A549 (cell line): ENCODE data around the gene IL4R. TPM values are rescaled to one million over a fixed set of nuclear protein-coding genes. Genes with fewer than 3 reads are reported as not detected.

Source experiments
- ATAC-seq, 2 experiments: fragments of 200-7000 bp in 1 of 2; fragments of >200 bp in 1 of 2; cut with Nextera tagmentation in 1 of 2; cut with Tn5 transposase in 1 of 2; 3 replicates each; pipeline versions ENCODE4 v1.8.0 to v1.9.1; 2018 to 2020; ENCODE audit warnings: mild to moderate bottlenecking in 1 of 2, moderate library complexity in 1 of 2
- CTCF ChIA-PET: fragments of 300-600 bp; sonication (Branson Sonifier 250); formaldehyde crosslinking; extraction: SDS; loops from one replicate; lab custom pipeline; 2021; ENCODE audit warnings: antibody characterized with exemption, inconsistent platforms; lab: Yijun Ruan, JAX
- POLR2A ChIA-PET: fragments of 350-600 bp; formaldehyde crosslinking; extraction: SDS; loops from one replicate; lab custom pipeline; 2021; ENCODE audit warnings: antibody characterized with exemption, inconsistent platforms; lab: Yijun Ruan, JAX
- DNase-seq, 2 experiments: peaks; one replicate each; pipeline versions ENCODE4 v3.0.0 to v3.0.0-alpha.2; 2011 to 2016; ENCODE audit warnings: low read depth in 1 of 2, low spot score in 1 of 2
- FAIRE-seq: peaks from 2 replicates; lab custom pipeline; 2011; peaks lifted over from hg19 to GRCh38; lab: Jason Lieb, UNC
- H3K27ac ChIP-seq, 2 experiments: fragments of >200 bp; sonication (Bioruptor Twin); formaldehyde crosslinking; 3 replicates each; pipeline ENCODE4 v1.5.1; 2016 to 2017
- H3K4me1 ChIP-seq: fragments of >200 bp; sonication (Bioruptor Twin); formaldehyde crosslinking; 3 replicates; pipeline ENCODE4 v1.6.1; 2016
- H3K4me2 ChIP-seq: fragments of >200 bp; sonication (Bioruptor Twin); formaldehyde crosslinking; 3 replicates; pipeline ENCODE4 v1.6.1; 2016
- H3K4me3 ChIP-seq: fragments of >200 bp; sonication (Bioruptor Twin); formaldehyde crosslinking; 3 replicates; pipeline ENCODE4 v1.5.1; 2016
- H3K9me3 ChIP-seq: fragments of >200 bp; sonication (Bioruptor Twin); formaldehyde crosslinking; 3 replicates; pipeline ENCODE4 v1.6.1; 2016
- ATOH8 ChIP-seq: fragments of 250-450 bp; sonication (Bioruptor Pico); IDR thresholded peaks from 2 replicates; pipeline ENCODE4 v1.5.0; 2020; ENCODE audit warnings: low read depth, mild to moderate bottlenecking, moderate library complexity
- CBX8 ChIP-seq: fragments of 200-600 bp; sonication (generic); IDR thresholded peaks from 2 replicates; pipeline ENCODE4 v1.6.1; 2016
- CHD4 ChIP-seq: fragments of 200-600 bp; sonication (generic); IDR thresholded peaks from 2 replicates; pipeline ENCODE4 v1.6.1; 2016; ENCODE audit warnings: antibody characterized with exemption, mild to moderate bottlenecking, borderline replicate concordance
- EHF ChIP-seq: fragments of 250-450 bp; sonication (Bioruptor Pico); IDR thresholded peaks from 2 replicates; pipeline ENCODE4 v1.5.0; 2020; ENCODE audit warnings: mild to moderate bottlenecking
- EP300 ChIP-seq, 2 experiments: fragments of >200 bp; sonication (Bioruptor Twin); formaldehyde crosslinking; IDR thresholded peaks; 2 replicates in 1 of 2; 3 replicates in 1 of 2; pipeline ENCODE4 v1.6.1; 2016 to 2017
- FOSB ChIP-seq: fragments of 250-450 bp; sonication (Bioruptor Pico); IDR thresholded peaks from 2 replicates; pipeline ENCODE4 v1.5.0; 2020; ENCODE audit warnings: mild to moderate bottlenecking, moderate library complexity
- FOSL2 ChIP-seq, 2 experiments: fragments of 450-650 bp in 1 of 2; fragments of >200 bp in 1 of 2; sonication (Bioruptor Twin) in 1 of 2; formaldehyde crosslinking; IDR thresholded peaks; 2 replicates each; pipeline versions ENCODE4 v1.5.0 to v1.6.1; 2016 to 2020; ENCODE audit warnings: mild to moderate bottlenecking in 1 of 2, moderate library complexity in 1 of 2
- FOXS1 ChIP-seq: fragments of 250-450 bp; sonication (Bioruptor Pico); IDR thresholded peaks from 2 replicates; pipeline ENCODE4 v1.5.0; 2020; ENCODE audit warnings: mild to moderate bottlenecking, moderate library complexity
- HES2 ChIP-seq: fragments of >200 bp; sonication (Bioruptor Twin); formaldehyde crosslinking; IDR thresholded peaks from 2 replicates; pipeline ENCODE4 v1.6.1; 2016
- HEYL ChIP-seq: fragments of 250-450 bp; sonication (Bioruptor Pico); IDR thresholded peaks from 2 replicates; pipeline ENCODE4 v1.8.0; 2021; ENCODE audit warnings: mild to moderate bottlenecking, moderate library complexity
- HMGXB4 ChIP-seq: fragments of 250-450 bp; sonication (Bioruptor Pico); IDR thresholded peaks from 2 replicates; pipeline ENCODE4 v1.5.0; 2021; ENCODE audit warnings: mild to moderate bottlenecking, moderate library complexity, borderline replicate concordance
- HOXA7 ChIP-seq: fragments of 250-450 bp; sonication (Bioruptor Pico); IDR thresholded peaks from 2 replicates; pipeline ENCODE4 v1.5.0; 2020; ENCODE audit warnings: mild to moderate bottlenecking, moderate library complexity
- HOXB13 ChIP-seq: fragments of 250-450 bp; sonication (Bioruptor Pico); IDR thresholded peaks from 2 replicates; pipeline ENCODE4 v1.5.0; 2020; ENCODE audit warnings: low read depth, mild to moderate bottlenecking, moderate library complexity
- HOXB5 ChIP-seq: fragments of 250-450 bp; sonication (Bioruptor Pico); IDR thresholded peaks from 2 replicates; pipeline ENCODE4 v1.5.0; 2020; ENCODE audit warnings: mild to moderate bottlenecking, moderate library complexity
- JUNB ChIP-seq: fragments of >200 bp; sonication (Bioruptor Twin); formaldehyde crosslinking; IDR thresholded peaks from 2 replicates; pipeline ENCODE4 v1.6.1; 2016
- KDM5A ChIP-seq: fragments of 200-600 bp; sonication (generic); IDR thresholded peaks from 2 replicates; pipeline ENCODE4 v1.6.1; 2016; ENCODE audit warnings: antibody characterized with exemption, mild to moderate bottlenecking
- MAX ChIP-seq: IDR thresholded peaks from 2 replicates; pipeline ENCODE4 v1.6.1; 2012
- NPAS2 ChIP-seq: fragments of 250-450 bp; sonication (Bioruptor Pico); IDR thresholded peaks from 2 replicates; pipeline ENCODE4 v1.8.0; 2022; ENCODE audit warnings: mild to moderate bottlenecking, moderate library complexity, borderline replicate concordance
- PBX3 ChIP-seq: IDR thresholded peaks from 2 replicates; pipeline ENCODE4 v1.6.1; 2012
- POLR2A ChIP-seq: IDR thresholded peaks from 2 replicates; pipeline ENCODE4 v1.6.1; 2012; ENCODE audit warnings: mild to moderate bottlenecking, low read length
- POLR2AphosphoS2 ChIP-seq: conservative IDR thresholded peaks from 2 replicates; pipeline ENCODE4 v1.6.1; 2012; ENCODE audit warnings: low read length, improper control_type of control experiment, inconsistent platforms
- RAD21 ChIP-seq, 2 experiments: fragments of >200 bp in 1 of 2; sonication (Bioruptor Twin) in 1 of 2; formaldehyde crosslinking in 1 of 2; IDR thresholded peaks in 1 of 2; conservative IDR thresholded peaks in 1 of 2; 2 replicates in 1 of 2; 3 replicates in 1 of 2; pipeline ENCODE4 v1.6.1; 2012 to 2018; ENCODE audit warnings: inconsistent platforms in 1 of 2
- SREBF2 ChIP-seq: fragments of 450-650 bp; IDR thresholded peaks from 2 replicates; pipeline ENCODE4 v1.6.1; 2014; ENCODE audit warnings: mild to moderate bottlenecking, moderate library complexity
- ZNF302 ChIP-seq: fragments of 250-450 bp; sonication (Bioruptor Pico); IDR thresholded peaks from 2 replicates; pipeline ENCODE4 v1.9.0; 2021; ENCODE audit warnings: inconsistent platforms, mild to moderate bottlenecking, moderate library complexity
- WGBS: methylation state at CpG from one replicate; pipeline ENCODE4 v1.1.6; 2017; ENCODE audit errors: missing lambda C conversion rate; 5-methylcytosine and 5-hydroxymethylcytosine counted together
- polyA plus RNA-seq, 4 experiments: library from polyadenylated mRNA; depleted of rRNA in 3 of 4; stranded (reverse); fragments of >200 nt; fragmentation: RNase III in 1 of 4; extraction: RNeasy Plus Mini Kit Qiagen cat#74134 plus additional on column Dnase treatment in 1 of 4; gene quantifications; 2 replicates in 3 of 4; 3 replicates in 1 of 4; pipeline ENCODE4 v1.2.3, GENCODE V29; 2011 to 2017

IL4R gene
- polyA plus RNA-seq, 2 of the 4 experiments (the other 2 are of a cell fraction) = 14.4 to 19.3 TPM

- Histone ChIP-seq H3K4me3 (no peak overlapping the region), H3K9me3 (no peaks in the 10 kb centered on the region), H3K4me1 (no peaks in the 10 kb centered on the region), H3K4me2 (no peak overlapping the region), H3K27ac (no peak overlapping the region)
- no peak for DNase-seq
- FAIRE-seq = no peak
- ChIA-PET POLR2A (no interaction called here), CTCF (interaction anchor here (1.5 to 2.4 kb wide), 4 partner anchors 10 to 110 kb away, joined by 4 to 9 read pairs (median 8); no protein-coding TSS in a partner anchor)
- 88% methylated on average over 8 of the region's 8 CpGs for WGBS
- TF ChIP-seq ATOH8 (CRISPR knock-in tag) = no peak
- TF ChIP-seq NPAS2 = no peak
- no peak for ATAC-seq
These were observed 31.4 kb downstream of the IL4R start for GRCh38 chr16:27345201-27345600.

GRCh38 chr16:27346819-27347218 lies 33.0 kb downstream of the IL4R start:
- no peaks in the 10 kb centered on the region for H3K4me1 ChIP-seq
- no peak for TF ChIP-seq POLR2A
- TF ChIP-seq POLR2AphosphoS2 = no peak
- TF ChIP-seq EHF (CRISPR knock-in tag) = no peak
- TF ChIP-seq EP300 (IDR thresholded peaks at IDR 0.05) = no peak
- TF ChIP-seq CBX8 = no peak
- TF ChIP-seq SREBF2 = no peak
- TF ChIP-seq, all 56 proteins: peak for 0
- ChIA-PET CTCF (interaction anchor here (0.7 to 6.7 kb wide), 3 partner anchors 9 to 191 kb away, joined by 3 to 25 read pairs (median 3); no protein-coding TSS in a partner anchor), POLR2A (no interaction called here)
- H3K27ac ChIP-seq = no peak overlapping the region
- H3K4me2 ChIP-seq = no peak overlapping the region
- ATAC-seq (no peak), FAIRE-seq (no peak), DNase-seq (no peak)
- WGBS = 83% methylated on average over 5 of the region's 5 CpGs
- no peaks in the 10 kb centered on the region for H3K9me3 ChIP-seq
- no peak overlapping the region for H3K4me3 ChIP-seq

GRCh38 chr16:27347930-27348685 lies 34.3 kb downstream of the IL4R start:
- no peak for TF ChIP-seq EHF (CRISPR knock-in tag)
- no peak for TF ChIP-seq FOXS1
- TF ChIP-seq HEYL (CRISPR knock-in tag) = no peak
- no peak for TF ChIP-seq ATOH8 (CRISPR knock-in tag)
- TF ChIP-seq KDM5A = no peak
- no peak for TF ChIP-seq PBX3
- TF ChIP-seq ZNF302 = no peak
- no peak for TF ChIP-seq HOXA7
- TF ChIP-seq EP300 (IDR thresholded peaks at IDR 0.05) = no peak
- no peak for TF ChIP-seq HES2
- TF ChIP-seq JUNB = no peak
- no peak for TF ChIP-seq POLR2AphosphoS2
- ATAC-seq = no peak
- POLR2A ChIA-PET = no interaction called here
- DNase-seq = no peak
- Histone ChIP-seq H3K4me1 (no peaks in the 10 kb centered on the region), H3K9me3 (no peaks in the 10 kb centered on the region), H3K4me2 (no peak overlapping the region), H3K4me3 (no peak overlapping the region), H3K27ac (no peak overlapping the region)
- 89% methylated on average over 8 of the region's 9 CpGs for WGBS
- CTCF ChIA-PET = interaction anchor here (6.7 kb wide), 1 partner anchor 113 kb away, joined by 25 read pairs; no protein-coding TSS in a partner anchor
- FAIRE-seq = no peak

- 91% methylated on average over 3 of the region's 3 CpGs for WGBS
- no peak overlapping the region for H3K4me3 ChIP-seq
- ATAC-seq = no peak
- H3K4me1 ChIP-seq = no peaks in the 10 kb centered on the region
- H3K9me3 ChIP-seq = no peaks in the 10 kb centered on the region
- CTCF ChIA-PET = interaction anchor here (0.7 to 6.7 kb wide), 3 partner anchors 9 to 114 kb away, joined by 3 to 25 read pairs (median 4); no protein-coding TSS in a partner anchor
- DNase-seq = no peak
- no peak overlapping the region for H3K4me2 ChIP-seq
- POLR2A ChIA-PET = no interaction called here
- no peak overlapping the region for H3K27ac ChIP-seq
- no peak for FAIRE-seq
- no peak for TF ChIP-seq NPAS2
- no peak for TF ChIP-seq HOXB5 (CRISPR knock-in tag)
- no peak for TF ChIP-seq JUNB
- no peak for TF ChIP-seq CBX8
- no peak for TF ChIP-seq CHD4
- TF ChIP-seq POLR2AphosphoS2 = no peak
- TF ChIP-seq ZNF302 = no peak
- TF ChIP-seq RAD21 (conservative IDR thresholded peaks at IDR 0.05 in 1 of 2, IDR thresholded peaks at IDR 0.05 in 1 of 2) = no peak
- TF ChIP-seq FOSB (CRISPR knock-in tag) = no peak
- TF ChIP-seq HES2 = no peak
- TF ChIP-seq HMGXB4 = no peak
- TF ChIP-seq HOXB13 (CRISPR knock-in tag) = no peak
- no peak for TF ChIP-seq MAX
- TF ChIP-seq FOSL2 (IDR thresholded peaks at IDR 0.05) = no peak
- TF ChIP-seq FOSL2 (CRISPR knock-in tag; IDR thresholded peaks at IDR 0.05) = no peak
These were observed 35.5 kb downstream of the IL4R start for GRCh38 chr16:27349276-27349675.
